Measurements from ENCODE around the gene LDLRAD4. TPM values are rescaled to one million over a fixed set of nuclear protein-coding genes. Genes with fewer than 3 reads are reported as not detected.

Gene LDLRAD4
- polyA plus RNA-seq, 12 donors = 9.1 to 19.0 (median 11.9) TPM; not detected in 1

DNA sequence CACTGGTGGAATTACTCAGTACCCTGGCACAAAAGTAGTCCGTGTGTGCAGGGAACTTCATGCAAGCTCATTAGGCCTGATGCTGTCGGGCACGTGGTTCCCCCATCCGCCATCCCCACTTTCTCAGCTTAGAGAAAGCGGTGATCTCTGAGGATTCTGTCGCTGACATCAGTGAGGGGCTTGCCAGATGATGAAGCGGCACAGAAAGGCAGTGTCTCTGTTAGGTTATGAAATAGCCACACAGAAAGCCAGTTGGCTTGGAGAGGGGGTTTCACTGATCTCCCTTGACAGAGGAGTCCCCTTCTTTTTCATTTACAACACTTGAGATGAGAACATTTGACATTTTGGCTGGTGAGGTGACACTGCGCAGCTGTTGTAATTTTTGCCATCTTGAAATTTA lies 328.1 kb downstream of the LDLRAD4 start:
- DNase-seq = no peak

DNA sequence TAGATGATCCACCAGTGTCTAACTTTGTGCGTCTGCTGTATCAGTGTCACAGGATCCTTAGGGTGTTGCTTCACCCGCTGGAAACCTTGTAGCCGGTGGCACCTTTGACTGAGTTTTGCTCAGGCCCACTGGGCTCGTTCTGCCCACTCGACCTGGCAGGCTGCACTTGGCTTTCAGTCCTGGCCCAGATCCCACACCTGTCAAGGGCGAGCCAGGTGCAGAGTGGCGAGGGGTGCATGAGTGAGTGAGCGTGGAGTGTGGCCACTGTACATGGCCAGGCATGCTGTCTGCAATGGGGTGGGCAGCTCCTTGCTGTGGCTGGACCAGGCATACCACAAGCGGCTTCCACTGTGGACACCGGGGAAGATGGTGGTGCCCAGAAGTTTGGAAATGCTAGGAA lies 328.8 kb downstream of the LDLRAD4 start:
- no peak for DNase-seq

DNA sequence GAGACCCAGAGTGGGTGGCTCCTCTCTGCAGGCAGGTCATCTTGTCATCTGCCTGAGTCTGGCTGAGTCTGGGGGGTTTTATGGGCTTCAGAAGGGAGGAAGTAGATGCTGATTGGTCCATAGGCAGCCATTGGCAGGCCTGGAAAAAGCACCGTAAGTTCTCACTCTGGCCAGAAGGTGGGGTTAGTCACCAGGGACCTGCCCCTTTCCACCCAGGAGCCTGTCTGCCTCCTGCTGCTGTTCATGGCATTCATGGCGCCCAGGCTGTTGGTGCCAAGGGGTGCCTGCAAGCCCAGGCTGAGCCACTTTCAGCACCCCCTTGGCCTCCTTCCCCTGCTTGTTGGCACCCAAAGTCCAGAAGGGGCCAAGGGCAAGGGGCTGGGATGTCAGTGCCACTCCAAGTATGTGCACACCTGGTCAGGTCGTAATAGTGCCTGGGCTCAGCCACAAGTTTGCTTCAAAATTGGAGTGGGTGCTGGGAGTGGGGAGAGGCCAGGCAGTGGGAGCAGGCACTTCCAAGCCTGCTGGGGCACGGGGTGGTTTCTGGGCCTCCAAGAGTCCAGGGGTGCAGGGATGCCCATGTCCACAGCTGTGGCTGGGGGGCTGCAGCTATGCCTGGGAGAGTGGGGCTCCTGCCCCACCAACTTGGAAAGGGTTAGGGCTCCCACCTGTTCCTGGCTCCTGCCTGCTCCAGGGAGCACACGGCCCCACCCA lies 329.7 kb downstream of the LDLRAD4 start:
- DNase-seq = no peak

DNA sequence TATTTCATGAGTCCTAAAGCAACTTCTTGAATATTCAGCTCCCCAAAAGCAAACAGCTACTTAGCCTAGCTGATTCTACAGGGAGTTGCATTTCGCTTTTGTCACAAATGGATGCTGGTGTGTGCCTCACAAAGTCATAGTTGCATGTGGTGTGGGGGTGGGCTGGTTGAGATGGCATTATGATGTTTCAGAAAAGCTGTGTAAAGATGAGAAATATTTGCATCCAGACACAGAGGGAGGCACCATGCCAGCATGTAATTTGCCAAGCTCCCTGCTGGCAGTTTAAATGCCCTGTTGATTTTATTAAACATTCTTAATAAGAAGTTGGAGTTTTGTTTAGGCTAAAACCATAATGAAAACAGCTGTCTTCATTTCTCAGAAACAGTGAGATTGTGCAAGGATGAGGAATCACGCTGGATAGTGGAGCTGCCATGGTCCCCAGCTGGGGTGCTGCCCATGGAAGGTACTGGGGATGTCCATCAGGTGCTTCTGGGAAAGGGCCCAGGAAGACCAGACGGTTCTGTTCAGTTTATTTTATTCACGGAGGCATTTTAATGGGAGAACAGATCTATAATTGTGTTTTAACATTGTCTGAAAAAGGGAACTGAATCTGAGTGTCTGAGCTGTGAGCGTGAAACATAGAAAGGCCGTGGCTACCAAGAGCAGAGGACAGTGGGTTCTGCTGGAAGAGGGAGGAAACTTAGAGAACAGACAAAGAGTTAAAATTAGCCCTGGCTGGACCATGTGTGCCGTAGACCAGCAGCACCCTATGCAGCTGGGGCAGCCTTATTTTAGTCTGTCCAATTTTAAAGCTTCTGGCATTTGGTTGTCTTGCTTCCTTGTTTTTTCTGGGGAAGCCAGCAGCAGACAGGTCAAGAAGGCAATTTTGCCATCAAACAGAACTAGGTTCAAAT lies 330.7 kb downstream of the LDLRAD4 start:
- DNase-seq = no peak

DNA sequence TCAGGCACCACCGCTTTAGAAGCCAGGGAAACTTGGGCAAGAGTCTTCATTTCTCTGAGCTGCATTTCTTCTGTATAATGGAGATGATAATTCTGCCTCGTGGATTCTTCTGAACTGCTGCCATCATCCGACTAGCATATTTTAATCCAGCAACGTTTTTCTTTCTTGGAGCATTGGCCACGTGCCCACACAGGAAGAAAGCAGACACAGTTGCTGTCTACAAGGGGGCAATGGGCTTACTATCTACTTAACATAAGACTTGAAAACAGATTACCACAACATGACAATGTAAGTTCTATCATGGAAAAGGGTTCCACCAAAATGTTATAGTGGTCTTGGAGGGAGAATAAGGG lies 331.3 kb downstream of the LDLRAD4 start:
- no peak for DNase-seq

DNA sequence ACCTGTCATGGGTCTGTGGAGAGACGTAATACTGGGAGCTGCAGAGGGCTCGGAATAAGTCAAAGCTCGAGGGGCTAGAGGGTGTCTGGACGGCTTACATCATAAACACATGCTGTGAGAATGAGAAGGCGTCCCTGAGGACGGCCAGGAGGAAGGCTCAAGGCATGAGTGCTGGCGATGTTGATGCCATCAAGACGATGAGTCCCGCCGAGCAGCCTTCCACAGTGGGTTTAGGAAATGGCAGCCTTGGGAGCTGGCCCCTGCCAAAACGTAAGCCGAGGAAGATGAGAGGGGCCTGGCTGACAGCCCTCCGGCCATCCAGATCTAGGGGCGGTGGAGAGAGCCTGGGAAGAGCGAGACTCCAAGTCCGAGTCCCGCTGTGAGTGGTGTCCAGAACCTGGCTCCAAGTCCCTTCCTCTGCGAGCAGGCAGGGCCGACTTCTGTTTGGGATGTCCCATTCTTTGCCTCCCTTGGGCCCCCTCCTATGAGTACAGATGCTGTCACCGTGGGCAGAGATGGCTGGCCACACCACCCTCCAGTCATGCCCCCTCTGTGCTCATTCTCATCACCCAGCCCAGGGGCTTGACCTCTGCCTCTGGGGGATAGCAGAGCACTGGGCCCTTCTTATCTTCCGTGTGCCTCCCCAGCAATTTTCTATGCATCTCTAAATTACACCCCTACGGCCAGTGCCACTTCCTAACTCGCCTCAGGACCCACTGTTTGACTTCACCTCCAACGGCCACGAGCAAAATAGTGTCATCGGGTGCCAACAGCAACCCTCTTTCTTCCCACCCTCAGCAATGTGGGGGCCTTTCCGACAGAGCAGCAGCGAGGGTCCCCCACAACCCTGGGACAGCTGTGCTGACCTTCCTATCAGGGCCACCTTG lies 332.1 kb downstream of the LDLRAD4 start:
- no peak for DNase-seq

DNA sequence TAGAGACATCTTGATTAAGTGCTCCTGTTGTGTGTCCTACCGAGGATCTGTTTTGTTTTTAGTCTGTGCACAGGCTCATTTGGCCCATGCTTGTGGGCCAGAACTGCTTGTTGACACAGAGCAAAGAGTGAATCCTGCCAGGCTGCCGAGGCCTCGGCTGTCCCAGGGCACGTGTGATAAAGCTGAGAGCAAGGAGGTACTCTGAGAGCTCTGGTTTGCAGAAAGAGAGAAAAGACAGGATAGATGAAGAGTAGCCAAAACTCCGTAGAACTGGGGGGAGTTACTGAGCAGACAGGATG lies 332.7 kb downstream of the LDLRAD4 start:
- no peak for DNase-seq

DNA sequence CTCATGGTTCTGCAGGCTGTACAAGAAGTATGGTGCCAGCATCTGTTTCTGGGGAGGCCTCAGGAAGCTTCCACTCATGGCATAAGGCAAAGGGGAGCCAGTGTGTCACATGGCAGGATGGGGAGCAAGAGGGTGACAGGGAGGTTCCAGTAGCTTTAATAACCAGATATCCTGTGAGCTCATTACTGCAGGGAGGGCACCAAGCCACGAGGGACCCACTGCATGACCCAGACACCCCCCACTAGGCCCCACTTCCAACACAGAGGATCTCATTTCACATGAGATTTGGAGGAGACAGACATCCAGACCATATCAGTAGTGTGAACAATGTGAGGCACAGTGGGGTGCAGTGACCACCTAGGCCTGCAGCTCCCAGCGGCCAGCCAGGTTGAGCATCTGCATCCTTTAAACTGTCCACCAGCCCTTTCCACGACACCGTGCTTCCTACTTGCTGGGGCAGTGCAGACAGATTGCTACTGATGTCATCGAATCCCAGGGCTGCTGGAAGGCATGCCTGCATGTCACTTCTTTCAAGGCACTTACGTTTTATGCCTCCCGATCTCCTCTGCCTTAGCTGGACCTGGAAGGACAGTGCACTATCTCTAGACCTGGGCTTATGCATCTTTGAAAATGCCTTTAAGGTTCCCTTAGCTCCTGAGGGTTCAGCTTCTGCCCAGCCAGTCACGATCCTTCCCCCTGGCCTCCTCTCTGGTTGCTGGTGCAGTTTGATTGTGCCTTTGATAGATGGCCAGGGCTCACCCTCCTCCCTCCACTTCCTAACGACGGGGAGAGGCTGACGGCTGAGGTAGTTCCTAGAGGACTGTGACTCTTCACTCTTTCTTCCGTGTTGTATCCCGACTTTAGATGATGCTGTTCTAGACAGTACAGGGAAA lies 333.5 kb downstream of the LDLRAD4 start:
- DNase-seq = no peak

DNA sequence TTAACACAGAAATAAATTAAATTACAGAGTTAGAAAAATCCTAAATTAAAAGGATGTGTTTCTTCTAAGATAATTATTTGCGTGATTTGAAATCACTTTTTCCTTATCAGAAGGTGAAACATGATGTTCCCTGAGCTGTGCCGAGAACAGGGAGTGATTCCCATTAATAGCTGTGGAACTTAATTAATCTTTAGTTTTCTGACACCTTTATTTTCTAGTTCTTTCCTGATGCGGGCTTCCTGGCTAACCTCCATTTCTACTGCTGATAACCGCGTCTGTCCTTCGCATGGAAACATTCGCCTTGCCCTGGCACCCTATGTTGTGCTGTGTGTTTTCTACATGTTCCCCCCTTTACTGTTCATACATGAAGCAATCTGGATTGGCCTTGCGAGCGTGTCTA lies 334.9 kb downstream of the LDLRAD4 start:
- no peak for DNase-seq

DNA sequence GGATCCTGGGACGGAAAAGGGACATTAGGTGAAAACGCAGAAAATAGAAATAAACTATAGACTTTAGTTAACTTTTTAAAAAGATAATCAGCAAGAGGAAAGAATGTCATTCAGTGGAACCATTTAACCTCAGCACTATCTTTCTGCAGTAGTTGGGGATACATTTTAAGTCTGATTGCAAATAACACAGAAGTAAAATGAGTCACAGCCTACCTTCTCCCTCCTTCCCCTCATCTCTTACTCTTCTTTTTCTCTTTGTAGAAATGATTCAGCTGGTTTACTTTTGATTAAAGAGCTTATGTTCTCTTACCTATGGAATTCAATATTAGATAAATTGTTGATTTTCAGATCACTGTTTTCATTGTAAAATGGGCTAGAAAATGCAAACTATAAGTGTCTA lies 336.6 kb downstream of the LDLRAD4 start:
- DNase-seq = no peak

DNA sequence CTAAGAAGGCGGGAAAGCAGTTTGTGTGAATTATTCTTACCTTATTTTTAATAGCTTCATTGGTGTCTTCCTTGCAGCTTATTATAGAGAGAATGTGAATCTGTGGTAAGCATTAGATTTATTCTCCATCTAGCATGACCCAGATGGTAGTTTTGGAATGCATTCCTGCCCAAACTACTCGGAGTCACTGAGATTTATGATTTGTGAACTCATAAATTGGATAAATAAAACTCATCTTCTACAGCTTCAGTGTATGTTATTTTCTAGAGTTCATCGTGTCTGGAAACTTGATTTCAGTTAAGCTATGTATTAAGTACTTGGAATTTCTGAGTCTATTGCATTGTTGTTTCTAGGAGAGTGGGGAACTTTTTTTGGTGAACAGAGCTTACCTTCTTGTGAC lies 337.3 kb downstream of the LDLRAD4 start:
- no peak for DNase-seq

DNA sequence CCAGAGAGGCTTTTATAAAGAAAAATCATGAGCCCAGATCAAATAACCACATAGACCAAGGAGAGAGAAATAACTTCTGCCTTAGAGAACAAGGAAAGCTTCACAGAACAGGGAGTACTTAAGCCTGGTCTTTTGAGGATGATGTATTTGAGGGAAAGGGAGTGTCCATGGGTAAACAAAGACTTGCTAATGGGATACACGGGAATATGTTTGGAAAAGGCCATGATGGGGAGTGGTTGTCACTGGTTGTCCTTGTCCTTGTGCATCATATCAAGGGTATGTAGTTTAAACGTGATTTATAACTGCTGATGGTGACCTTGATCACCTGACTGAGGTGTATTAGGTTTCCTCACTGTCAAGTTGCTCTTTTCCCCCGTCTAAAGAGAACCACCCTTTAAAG lies 337.9 kb downstream of the LDLRAD4 start:
- DNase-seq = no peak

DNA sequence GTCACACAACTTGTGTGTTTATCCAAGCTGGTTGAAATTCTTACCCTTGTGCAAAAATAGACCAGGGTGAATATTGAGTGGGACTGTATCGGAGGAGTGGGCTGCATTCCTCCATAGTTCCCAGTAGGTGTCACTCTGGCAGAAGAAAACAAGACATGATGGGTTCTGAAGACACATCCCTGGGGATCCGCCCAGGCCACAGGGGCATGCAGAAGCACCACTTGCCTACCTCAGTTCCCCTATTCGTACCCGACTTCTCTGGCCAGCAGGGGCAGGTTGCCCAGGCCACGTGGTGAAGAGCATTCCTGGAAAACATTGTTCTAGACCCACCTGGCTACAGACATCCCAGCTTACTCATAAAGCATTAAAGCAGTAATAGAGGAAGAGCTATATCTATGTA lies 339.6 kb downstream of the LDLRAD4 start:
- no peak for DNase-seq

DNA sequence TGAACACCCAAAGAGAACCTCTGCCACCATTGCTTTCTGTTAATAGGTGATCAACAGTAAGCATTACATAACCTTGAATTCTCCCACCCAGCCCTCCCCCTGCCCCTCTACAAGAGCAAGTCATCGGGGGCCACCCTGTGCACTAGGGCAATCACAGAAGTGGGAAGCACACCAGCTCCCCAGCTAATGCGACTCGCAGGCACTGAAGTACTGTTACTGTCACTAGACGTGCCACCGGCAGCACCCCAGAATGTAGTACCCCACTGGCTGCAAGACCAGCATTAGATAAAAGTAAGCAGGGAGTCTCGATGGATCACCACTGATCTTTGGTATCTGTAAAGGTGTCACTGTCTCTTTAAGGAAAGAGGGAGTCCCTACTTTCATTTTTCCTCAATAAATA lies 340.2 kb downstream of the LDLRAD4 start:
- DNase-seq = no peak

DNA sequence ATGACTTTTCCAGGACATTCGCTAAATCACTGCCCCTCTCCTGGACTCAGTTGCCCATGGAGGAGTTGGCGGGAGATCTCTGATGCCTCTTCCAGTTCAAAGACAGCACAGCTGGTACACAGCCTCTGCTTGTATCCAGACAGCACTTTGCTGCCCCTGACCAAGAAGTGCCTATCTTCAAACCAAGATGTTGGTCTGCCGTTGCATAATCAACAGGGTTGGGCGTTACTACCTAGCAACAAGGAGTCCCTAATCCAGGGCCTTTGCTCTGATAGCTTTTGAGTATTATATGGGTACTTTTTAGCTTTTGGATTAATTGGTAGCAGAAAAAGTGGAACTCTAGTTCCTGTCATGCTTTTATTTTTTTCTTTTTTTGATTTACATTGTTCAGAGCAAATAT lies 341.2 kb downstream of the LDLRAD4 start:
- DNase-seq = no peak

DNA sequence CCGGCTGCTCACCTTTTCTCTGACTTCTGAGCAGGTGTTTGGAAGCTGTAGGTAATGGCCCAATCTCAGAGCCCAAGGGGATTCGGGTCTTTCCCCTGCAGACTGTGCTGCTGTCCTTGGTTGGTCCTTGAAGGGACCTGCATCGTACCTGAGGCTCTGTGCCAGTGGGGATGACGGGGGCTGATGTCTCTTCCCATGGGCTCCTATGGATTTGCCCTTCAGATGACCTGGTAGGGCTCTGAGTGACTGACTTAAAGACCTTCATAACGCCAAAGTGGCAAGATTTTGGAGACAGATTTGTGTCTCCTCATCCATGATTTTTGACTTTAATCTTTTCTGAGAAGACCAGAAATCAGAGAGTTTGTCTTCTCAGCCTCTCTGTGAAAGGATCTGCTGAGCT lies 341.7 kb downstream of the LDLRAD4 start:
- DNase-seq = no peak

DNA sequence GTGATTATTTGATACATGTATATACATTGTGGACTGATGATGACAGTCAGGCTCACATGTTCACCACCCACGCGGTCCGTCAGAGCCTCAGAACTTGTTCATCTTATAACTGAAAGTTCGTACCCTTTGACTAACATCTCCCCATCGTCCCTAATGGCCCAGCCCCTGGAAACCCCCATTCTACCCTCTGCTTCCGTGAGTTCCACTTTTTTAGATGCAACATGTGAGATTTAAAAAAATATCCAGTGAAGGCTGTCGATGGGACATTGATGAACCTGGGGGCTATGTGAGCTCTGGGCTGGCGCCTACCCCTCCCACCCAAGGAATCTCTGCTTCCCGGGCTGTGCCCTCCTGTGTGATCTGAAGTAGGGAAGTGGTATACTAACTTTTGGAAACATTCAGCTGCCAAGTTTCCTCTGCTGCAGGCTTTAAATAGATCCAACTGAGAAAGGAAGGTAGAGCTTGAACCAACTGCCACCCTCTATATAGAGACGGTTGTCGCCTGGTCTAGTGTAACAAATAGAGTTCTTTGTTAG lies 344.0 kb downstream of the LDLRAD4 start:
- DNase-seq = peak; percentile 35

DNA sequence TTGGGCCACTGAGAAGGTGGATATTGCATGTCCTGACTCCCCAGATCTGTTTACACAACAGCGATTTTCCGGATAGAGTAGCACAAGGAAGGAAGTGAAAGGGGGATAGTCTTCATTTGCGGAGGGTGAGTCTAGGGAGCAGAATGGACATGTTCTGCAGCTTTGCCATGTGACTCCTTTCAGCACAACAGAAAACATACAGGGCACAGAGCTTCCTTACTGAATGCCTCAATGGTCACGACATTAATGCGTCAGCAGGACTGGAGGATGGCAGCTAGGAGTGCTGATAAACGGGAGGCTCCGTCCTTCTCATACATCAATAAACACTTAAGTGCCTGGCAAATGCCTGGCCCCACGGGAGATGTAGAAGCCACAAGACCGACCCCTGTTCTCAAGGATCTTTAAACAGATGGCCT lies 344.8 kb downstream of the LDLRAD4 start:
- DNase-seq = no peak

DNA sequence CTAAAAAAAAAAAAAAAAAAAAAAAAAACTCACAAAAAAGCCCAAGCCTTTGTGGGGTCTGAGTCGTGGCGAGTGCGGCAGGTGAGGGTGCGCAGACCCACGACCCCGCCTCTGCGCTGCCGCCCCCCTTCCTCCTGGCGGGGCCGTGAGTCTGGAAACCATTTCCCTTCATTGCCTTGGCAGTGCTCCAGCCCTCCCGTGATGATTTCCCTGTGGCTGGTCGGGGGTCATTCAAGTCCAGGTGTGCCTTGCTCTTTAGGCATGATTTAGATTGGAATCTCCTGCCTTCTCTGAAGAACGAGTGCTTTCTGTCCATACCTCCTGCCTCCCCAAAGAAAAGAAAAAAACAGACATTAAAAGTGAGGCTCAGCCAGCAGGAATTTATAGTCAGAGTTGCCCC lies 346.0 kb downstream of the LDLRAD4 start:
- no peak for DNase-seq

DNA sequence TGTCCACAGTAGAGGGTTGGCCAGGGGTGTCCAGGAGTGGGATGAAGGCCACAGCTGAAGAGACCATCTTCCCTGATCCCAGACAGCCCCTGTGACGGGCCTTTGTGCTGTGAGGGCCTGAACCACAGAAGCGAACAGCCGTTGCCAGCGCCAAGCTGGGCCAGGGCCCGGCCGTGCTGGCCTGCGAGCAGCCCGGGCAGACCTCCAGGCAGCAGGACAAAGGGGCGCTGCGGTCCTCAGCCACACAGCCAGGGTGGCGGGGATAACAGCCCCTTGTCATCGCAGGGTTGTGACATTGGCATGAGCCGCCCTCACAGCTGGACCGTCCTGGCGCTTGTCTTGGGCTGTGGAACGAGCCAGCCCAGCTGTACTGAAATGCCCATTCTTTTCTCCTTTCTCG lies 346.7 kb downstream of the LDLRAD4 start:
- DNase-seq = peak; percentile 49

Measured in muscle of arm (tissue), 12 donors.